Posterior vena cava (tissue), 2 donors: Measurements from ENCODE around the gene MAP3K12. TPM values are rescaled to one million over a fixed set of nuclear protein-coding genes. Genes with fewer than 3 reads are reported as not detected.
"Not testable (repeated sequence)": the region's sequence is repeated elsewhere in the genome, so short reads cannot be mapped to it uniquely, and the experiment has no call there.

Source experiments
- DNase-seq: peaks from one replicate; pipeline ENCODE4 v3.0.0-alpha.2; 2020; ENCODE audit warnings: low spot score
- intact Hi-C, 2 donors: fragments of 100-400 bp; cut with DNase I; formaldehyde crosslinking; loops; one replicate each; pipeline versions ENCODE4 v1.14.1 to v1.14.2; 2022 to 2023
- long read RNA-seq, 2 donors: library from polyadenylated mRNA; unstranded; transcript quantifications; one replicate each; pipeline ENCODE4 v2.0.0, GENCODE V29; 2020 to 2021
- total RNA-seq, 2 donors: library from RNA; stranded (reverse); fragmentation: NEBNext Ultra II Directional; extraction: Animal tissue kit (Norgen Biotek cat#: 25700); gene quantifications; one replicate each; pipeline ENCODE4 v1.2.1, GENCODE V29; 2021
- donor health status: DM: yes; HTN: yes; CAD: no.
- donor health status: DM: yes; HTN: yes; CAD: no.

The MAP3K12 gene
- total RNA-seq = 10 to 100 TPM; 21.7 to 29.4 TPM
- long read RNA-seq, donor 1, partial matches to known transcripts = 3 of 10 reads
- long read RNA-seq, donor 1, other reads (novel, unspliced or antisense) = 6 of 10 reads
- long read RNA-seq, donor 2, partial matches to known transcripts = 1 of 4 reads
- long read RNA-seq, donor 2, other reads (novel, unspliced or antisense) = 3 of 4 reads

DNA sequence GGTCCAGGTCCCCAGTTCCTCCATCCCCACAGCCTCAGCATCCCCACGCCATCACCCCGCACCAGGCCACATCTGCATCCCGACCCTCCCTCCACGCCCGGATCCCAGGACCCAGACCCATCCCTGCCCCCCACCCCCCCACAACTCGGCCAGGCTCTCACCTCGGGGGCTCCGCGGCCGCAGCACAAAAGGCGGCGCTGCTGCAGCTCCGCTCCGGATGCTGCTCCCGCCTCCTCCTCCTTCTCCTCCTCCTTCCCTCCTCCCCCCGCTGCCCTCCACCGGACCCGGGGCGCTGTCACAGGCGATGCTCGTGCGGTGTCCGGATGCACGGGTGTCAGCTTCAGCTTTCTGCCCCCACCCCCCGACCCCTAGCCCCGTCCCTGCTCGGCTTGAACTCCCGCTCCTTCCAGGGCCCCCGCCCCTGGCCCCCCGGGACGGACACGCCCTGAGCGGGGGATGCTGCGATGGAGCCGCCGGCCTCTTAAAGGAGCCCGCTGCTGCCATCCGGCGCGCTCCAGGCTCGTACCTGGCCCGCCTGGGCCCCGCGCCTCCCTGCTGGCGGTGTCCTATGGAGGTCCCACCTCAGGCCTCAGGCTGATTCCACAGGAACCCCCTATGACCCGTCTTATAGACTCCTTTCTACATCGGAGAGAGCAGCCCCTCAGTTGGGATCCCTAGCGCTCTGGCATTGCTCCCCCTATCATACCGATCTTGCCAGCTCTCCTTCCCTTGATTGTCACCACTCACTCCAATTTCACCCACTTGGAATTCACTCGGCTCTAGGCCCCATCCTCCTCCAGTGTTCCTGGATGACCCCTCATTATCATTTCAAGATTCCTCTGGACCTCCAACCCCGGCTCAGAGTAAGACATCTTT, at the start of gene MAP3K12:
Gene MAP3K12, minus strand, starts transcription at position 193 of the 876 bp plus-strand sequence. CDS start 12,067 bp downstream, outside the sequence.
- DNase-seq = peak; percentile 92
- intact Hi-C loops = loop anchor here (10.0 kb wide), 1 partner anchor 155 kb away; no protein-coding TSS in a partner anchor

DNA sequence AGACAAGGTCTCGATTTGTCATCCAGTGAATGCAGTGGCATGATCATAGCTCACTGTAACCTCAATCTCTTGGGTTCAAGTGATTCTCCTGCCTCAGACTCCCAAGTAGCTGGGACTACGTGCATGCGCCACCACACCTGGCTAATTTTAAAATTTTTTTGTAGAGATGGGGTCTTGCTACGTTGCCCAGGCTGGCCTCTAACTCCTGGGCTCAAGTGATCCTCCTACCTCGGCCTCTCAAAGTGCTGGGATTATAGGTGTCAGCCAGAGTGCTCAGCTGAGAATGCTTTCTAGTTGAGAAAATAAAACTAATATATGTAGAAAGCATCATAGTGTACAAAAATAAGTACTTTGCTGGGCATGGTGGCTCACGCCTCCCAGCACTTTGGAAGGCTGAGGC, 49.1 kb upstream of the MAP3K12 start:
- intact Hi-C loops = loop anchor here in 1 of 2 donors (5.0 to 10.0 kb wide), 2 partner anchors 124 to 196 kb away; no protein-coding TSS in a partner anchor
- DNase-seq = not testable (repeated sequence)

DNA sequence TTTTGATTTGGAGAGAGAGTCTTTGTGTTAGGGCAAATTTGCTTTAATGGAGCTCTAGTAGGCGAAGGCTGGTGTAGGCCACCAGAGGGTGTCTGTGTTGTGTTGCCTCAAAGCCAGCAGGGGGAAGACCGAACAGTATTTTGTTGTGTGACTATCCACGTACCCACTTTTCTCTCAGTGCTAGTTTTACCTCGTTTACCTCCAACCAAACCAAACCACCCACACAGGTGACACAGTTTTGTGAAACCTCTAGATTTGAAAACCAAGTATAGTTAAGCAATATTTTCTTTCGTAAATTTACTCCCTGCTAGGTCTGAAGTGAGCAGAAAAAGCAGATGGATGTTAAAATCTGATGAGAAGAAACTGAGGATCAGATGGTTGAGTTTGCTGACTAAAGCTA, 44.3 kb upstream of the MAP3K12 start:
- intact Hi-C loops = loop anchor here (1.0 to 10.0 kb wide), 3 partner anchors 30 to 201 kb away; partner anchors contain the start of gene ATP5MC2 (in 1 of the 2)
- DNase-seq = no peak

DNA sequence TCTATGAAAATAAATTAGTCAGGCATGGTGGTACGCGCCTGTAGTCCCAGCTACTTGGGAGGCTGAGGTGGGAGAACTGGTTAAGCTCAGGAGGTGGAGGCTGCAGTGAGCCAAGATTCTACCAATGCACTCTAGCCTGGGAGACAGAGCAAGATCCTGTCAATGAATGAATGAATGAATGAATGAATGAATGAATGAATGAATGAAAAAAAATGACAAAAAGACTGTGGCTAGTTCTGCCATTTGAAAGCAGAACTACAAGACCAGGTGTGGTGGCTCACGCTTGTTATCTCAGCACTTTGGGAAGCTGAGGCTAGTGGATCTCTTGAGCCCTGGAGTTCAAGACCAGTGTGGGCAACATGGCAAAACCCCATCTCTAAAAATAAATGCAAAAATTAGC, 40.3 kb upstream of the MAP3K12 start:
- DNase-seq = no peak
- intact Hi-C loops = no loop called here

- intact Hi-C loops = no loop called here
- DNase-seq = no peak
Measured at GRCh38 chr12:53538209-53538689, 39.0 kb upstream of the MAP3K12 start.

GRCh38 chr12:53536962-53537361, 37.7 kb upstream of the MAP3K12 start:
- intact Hi-C loops = no loop called here

DNA sequence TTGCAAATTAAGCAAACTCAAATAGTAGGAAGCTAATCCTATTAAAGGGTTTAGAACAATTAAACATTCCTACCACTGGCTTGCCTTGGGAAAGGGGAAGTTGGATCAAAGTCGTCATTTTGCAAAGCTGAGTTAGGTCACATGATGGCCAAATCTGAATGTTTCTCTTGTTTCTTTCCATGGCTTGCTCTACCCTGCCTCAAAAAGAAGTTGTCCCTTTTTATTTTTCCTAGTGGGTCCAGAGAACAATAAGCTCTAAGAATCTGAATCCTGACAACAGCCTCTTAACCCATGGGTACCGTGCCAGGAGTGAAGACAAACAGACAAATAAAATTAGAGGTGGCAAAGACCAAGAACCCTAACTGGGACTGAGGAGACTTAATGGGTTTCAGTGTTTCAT, 34.2 kb upstream of the MAP3K12 start:
- intact Hi-C loops = no loop called here
- no peak for DNase-seq

More at GRCh38 chr12:53536962-53537361, 37.7 kb upstream of the MAP3K12 start:
- DNase-seq = no peak

- no peak for DNase-seq
- intact Hi-C loops = no loop called here
Measured at GRCh38 chr12:53532524-53533445, 33.5 kb upstream of the MAP3K12 start.

GRCh38 chr12:53532021-53532420, 32.8 kb upstream of the MAP3K12 start:
- intact Hi-C loops = no loop called here

DNA sequence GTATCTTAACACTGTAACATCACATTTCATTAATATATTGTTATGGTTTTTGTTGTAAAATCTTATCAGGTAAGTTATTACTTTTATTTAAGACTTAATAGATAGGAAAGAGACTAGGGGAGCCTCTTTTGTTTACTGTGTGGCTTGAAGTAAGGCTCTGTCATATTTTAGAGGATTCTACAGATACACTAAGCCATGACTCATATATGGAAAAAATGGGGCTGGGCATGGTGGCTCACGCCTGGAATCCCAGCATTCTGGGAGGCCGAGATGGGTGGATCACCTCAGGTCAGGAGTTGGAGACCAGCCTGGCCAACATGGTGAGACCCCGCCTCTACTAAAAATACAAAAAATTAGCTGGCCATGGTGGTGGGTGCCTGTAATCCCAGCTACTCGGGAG, 31.7 kb upstream of the MAP3K12 start:
- intact Hi-C loops = no loop called here
- DNase-seq = no peak

More at GRCh38 chr12:53532021-53532420, 32.8 kb upstream of the MAP3K12 start:
- no peak for DNase-seq

DNA sequence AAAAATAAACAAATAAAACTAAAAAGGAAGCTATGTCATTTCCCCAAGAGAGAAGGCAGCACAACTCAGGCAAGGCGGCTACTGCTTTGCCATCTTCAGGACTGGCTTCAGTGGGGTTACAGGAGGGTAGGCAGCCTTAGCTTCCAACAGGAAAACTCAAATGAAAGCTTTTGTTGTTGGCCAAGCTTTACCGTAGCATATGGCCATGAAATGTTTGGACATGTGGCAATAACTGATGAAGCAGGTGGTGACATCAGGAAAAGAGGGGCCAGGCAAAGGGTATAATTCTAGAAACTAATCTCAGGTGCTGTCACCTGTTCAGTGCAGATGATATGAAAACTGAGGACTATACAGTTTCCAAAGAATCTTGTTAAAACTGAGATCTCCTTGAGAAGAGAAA, 30.8 kb upstream of the MAP3K12 start:
- intact Hi-C loops = no loop called here
- DNase-seq = no peak

DNA sequence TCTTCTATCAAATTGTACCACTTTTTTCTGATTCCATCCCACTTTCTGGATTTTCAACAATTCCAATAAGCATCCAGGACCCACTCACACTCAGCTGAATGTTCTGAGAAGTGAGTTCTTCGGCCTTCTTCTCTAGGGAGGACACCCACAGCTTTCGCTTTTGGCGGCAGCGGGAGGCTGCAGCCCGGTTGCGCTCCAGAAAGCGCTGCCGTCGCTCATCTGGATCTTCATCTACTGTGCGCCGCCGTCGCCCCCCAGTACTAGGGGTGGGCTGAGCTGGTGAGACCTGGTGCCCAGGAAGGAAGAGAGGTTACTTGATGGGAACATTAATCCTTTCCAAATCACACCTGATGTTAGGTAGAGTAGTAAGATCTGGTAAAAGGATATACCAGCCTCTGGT, 25.2 kb upstream of the MAP3K12 start:
- no peak for DNase-seq
- intact Hi-C loops = no loop called here

GRCh38 chr12:53523131-53523530, 23.9 kb upstream of the MAP3K12 start:
- intact Hi-C loops = no loop called here
- DNase-seq = no peak

DNA sequence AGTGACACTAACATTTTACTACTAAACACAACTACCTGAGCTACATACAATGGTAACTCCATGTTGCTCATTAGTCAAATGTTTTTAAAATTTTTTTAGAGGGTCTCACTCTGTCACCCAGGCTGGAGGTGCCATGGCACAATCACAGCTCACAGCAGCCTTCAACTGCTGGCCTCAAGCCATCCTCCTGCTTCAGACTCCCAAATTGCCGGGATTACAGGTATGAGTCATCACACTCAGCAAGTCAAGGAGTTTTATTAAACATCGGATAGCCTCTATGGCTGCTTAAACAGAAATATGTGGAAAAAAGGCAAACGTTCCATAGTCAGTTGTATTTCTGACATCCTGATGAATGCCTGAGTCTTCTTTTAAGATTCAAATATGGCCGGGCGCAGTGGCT, 19.1 kb upstream of the MAP3K12 start:
- intact Hi-C loops = loop anchor here in 1 of 2 donors (10.0 kb wide), 1 partner anchor 154 kb away; no protein-coding TSS in a partner anchor
- DNase-seq = no peak

DNA sequence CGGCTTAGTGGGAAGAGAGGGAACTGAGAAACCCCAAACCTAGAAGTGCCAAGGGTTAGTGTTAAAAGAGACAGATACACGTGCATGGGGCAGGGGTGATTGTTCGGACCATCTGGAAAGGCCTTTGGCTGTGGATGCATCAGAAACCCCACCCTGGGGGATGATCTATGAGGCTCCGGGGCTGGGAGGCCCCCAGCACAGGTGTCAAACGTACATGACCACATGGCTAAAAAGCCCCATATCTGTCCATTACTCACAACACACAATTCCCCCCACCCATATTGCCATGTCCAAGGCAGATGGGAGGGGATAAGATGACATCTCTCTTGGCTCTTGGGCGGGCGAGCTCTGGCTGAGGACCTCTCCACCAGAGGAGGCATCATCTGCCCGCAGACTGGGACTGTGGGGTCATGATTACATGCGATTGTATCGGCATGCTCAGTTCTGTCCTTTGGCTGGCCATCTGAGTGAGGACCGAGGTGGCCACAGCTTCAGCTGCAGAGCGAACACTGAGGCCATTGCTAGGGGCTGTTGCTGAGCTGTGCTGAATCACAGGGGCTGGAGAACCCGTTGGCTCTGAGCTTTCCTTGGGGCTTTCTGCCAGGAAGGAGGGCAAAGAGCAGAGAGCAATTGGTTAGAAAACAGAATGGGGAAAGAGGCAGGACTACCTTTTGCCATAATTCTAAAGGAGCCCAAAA, 17.6 kb upstream of the MAP3K12 start:
- DNase-seq = peak; percentile 65
- intact Hi-C loops = loop anchor here in 1 of 2 donors (10.0 kb wide), 1 partner anchor 152 kb away; no protein-coding TSS in a partner anchor

GRCh38 chr12:53515291-53515680, 16.0 kb upstream of the MAP3K12 start:
- intact Hi-C loops = loop anchor here in 1 of 2 donors (10.0 kb wide), 1 partner anchor 150 kb away; no protein-coding TSS in a partner anchor
- peak; percentile 3 for DNase-seq

GRCh38 chr12:53514628-53515290, 15.5 kb upstream of the MAP3K12 start:
- intact Hi-C loops = loop anchor here in 1 of 2 donors (10.0 kb wide), 1 partner anchor 150 kb away; no protein-coding TSS in a partner anchor

More at GRCh38 chr12:53514628-53515290, 15.5 kb upstream of the MAP3K12 start:
- DNase-seq = no peak
